Omental fat pad (tissue), 4 donors: ENCODE measurements around the gene MAP3K5. TPM values are rescaled to one million over a fixed set of nuclear protein-coding genes. Genes with fewer than 3 reads are reported as not detected.

ENCODE experiments used
- ATAC-seq: fragments of 150-250 bp; one replicate; pipeline ENCODE4 v1.9.1; 2016; ENCODE audit warnings: mild to moderate bottlenecking, moderate library complexity; ENCODE audit not compliant: low FRiP score
- DNase-seq: peaks from one replicate; pipeline ENCODE4 v3.0.0-alpha.2; 2019; ENCODE audit warnings: low spot score
- total RNA-seq, 4 donors: library from RNA; depleted of rRNA; stranded (reverse); fragments of >200 nt; gene quantifications; one replicate each; pipeline ENCODE4 v1.1.0, GENCODE V29; 2016
- TF ChIP-seq, protein P1 (sequence below), 3 donors: fragments of 450-650 bp; IDR thresholded peaks; one replicate each; pipeline ENCODE4 v1.5.1; 2016 to 2017; ENCODE audit warnings: antibody characterized with exemption in 3 of 3, mild to moderate bottlenecking in 3 of 3, moderate library complexity in 2 of 3

Gene MAP3K5
- total RNA-seq, 4 donors from 2014 or later: 31.4 to 53.0 (median 47.2) TPM

DNA sequence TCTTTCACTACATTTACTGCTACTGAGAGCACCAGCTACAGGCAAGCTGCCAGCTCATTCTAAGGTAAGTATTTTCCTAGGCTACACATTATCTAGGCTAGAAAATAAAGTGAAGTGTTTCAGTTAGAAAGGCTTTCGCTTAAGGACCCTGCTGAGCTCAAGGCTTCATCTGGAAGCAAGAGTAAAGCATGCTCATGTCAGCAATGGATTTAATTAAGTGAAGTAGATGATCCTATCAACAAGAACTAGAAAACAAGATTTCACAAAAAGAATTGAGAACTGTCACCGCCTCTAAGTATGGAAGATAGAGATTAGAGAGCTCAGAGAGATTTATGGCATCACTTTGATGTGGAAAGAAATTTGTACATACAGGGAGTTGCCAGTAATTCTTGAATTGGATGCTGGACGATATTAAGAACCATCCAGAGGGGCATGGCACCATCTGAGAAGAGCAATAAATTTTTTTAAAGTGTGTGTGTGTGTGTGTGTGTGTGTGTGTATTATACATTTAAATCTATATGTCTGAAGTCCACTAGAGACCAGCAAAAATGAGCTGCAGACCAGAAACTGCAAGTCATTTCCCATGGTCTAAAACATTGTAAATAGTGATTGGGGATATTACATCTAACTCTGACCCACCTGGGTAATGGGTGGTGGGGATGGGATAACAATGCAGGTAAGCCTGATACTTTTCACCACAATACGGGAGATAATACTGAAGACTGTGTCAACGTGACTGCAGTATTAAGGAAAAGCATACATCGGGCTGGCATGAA lies 136.8 kb downstream of the MAP3K5 start:
- ATAC-seq (no peak), DNase-seq (no peak)
- TF ChIP-seq, protein P1, sequence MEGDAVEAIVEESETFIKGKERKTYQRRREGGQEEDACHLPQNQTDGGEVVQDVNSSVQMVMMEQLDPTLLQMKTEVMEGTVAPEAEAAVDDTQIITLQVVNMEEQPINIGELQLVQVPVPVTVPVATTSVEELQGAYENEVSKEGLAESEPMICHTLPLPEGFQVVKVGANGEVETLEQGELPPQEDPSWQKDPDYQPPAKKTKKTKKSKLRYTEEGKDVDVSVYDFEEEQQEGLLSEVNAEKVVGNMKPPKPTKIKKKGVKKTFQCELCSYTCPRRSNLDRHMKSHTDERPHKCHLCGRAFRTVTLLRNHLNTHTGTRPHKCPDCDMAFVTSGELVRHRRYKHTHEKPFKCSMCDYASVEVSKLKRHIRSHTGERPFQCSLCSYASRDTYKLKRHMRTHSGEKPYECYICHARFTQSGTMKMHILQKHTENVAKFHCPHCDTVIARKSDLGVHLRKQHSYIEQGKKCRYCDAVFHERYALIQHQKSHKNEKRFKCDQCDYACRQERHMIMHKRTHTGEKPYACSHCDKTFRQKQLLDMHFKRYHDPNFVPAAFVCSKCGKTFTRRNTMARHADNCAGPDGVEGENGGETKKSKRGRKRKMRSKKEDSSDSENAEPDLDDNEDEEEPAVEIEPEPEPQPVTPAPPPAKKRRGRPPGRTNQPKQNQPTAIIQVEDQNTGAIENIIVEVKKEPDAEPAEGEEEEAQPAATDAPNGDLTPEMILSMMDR (IDR thresholded peaks at IDR 0.05): no peak

DNA sequence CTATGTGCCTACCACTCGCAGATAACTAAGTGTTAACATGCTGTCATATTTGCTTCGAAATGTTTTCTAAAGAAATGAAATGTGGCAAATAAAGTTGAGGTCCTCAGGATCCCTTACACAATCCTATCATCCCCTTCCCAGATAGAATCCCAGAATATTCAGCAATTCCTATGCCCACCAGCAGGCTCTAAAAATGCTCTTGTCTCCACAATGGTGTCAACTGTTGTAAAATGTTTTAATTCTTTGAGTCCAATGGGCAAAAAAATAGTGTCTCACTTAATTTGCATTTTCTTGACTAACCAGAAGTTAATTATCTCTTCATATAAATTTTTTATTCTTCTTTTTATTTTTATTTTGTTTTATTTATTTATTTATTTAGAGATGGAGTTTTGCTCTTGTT lies 138.2 kb downstream of the MAP3K5 start:
- TF ChIP-seq, protein P1 (IDR thresholded peaks at IDR 0.05): no peak
- no peak for ATAC-seq
- DNase-seq: no peak

DNA sequence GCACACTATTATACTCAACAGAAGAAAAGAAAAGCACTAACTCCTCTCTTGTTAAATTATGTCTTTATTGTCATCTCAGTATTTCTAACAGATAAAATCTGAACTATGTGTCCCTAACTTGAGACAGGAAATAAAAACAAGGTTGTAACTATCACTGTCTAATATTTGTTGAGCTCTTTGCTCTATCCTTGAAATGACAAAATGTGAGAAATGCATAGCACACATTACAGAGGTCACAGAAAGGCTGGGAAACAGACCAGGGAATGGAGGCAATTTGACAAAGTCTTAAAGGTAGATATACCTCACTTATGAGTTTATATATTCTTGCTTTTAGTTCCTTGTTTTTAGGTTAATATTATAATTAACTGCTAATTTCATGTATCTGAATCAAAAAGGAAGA lies 139.6 kb downstream of the MAP3K5 start:
- DNase-seq (no peak), ATAC-seq (no peak)
- TF ChIP-seq, protein P1 (IDR thresholded peaks at IDR 0.05): no peak

DNA sequence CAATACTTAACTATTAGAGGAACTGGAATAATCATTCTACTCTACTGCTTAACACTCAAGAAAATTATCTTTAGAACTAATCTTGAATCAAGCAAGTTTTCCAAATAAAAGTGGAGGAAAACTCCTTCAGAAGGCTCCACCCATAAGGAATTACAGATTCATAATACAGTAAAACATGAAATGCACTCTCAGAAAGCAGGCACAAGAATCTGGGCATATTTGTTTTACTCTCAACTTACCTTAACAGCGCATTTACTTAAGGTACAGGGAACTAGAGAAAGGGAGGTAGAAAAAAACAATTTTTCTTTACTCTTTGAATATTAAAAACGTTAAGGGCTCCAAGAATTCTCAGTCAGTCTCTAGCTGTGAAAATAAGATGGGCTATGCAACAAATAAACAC lies 140.3 kb downstream of the MAP3K5 start:
- TF ChIP-seq, protein P1 (IDR thresholded peaks at IDR 0.05): no peak
- no peak for DNase-seq
- no peak for ATAC-seq

DNA sequence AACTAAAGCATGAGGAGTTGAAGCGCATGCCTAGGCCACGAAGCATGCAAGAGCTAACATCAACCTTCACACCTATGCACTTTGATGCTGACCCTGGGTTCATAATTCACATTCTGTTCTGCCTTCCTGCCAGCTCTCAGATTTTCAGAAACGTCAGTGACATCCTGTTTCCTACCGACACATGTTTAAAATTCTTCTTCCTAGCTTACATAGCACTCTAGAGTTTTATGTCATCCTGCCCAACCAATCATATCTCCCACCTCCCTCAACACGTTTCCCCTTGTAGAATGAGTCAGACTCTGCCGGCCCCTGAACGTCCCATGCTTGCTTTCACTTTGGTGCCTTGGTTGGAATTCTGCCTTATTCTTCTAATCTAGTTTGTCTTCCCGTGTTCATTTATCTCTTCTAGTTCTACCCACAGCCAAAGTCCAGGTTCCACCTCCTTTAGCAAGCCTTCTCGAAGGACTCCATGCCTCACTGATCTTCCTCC lies 144.9 kb downstream of the MAP3K5 start:
- TF ChIP-seq, protein P1 (IDR thresholded peaks at IDR 0.05): no peak
- ATAC-seq: peak; percentile 80

DNA sequence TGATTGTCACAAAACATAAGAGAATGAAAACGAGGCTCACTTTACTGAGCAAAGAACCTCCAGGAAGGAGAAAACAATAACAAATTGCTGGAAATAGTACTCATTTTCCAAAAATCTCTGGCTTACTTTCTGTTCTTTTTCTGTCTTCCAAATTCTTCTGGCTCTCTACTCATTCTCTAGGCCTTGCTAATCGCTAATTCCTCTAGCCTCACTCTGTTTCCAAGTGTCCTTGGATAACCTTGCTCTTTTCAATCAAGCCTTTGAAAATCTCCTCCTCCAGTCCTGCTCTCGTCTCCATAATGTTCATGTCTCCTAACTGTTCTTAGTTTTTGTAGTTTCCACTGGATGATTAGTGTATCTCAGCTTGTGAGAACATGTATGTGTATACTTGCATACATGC lies 145.9 kb downstream of the MAP3K5 start:
- DNase-seq: no peak
- peak; percentile 41 for ATAC-seq
- TF ChIP-seq, protein P1 (IDR thresholded peaks at IDR 0.05): no peak

More for the DNA sequence above, 144.9 kb downstream of the MAP3K5 start:
- DNase-seq: no peak

DNA sequence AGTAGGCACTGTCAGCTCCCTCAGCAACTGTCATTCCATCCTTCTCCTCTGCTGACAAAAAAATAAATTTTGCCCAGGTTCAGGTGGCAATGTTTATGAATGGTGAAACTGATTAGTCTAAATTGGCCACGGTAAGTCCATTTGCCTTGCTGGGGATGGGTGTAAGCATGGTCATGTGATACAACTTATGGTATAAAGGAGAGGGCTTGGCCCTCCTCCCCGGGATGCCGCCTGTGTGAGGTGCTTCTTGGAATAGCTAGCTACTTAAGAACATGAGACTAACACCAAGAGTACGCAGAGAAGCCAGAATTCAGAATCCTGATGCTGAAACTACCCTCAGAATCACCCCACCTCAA lies 147.7 kb downstream of the MAP3K5 start:
- DNase-seq (no peak), ATAC-seq (peak; percentile 6)
- TF ChIP-seq, protein P1 (IDR thresholded peaks at IDR 0.05): no peak
